Measurements from ENCODE around the gene UTF1. TPM values are rescaled to one million over a fixed set of nuclear protein-coding genes. Genes with fewer than 3 reads are reported as not detected.

UTF1 gene
- total and polyA plus RNA-seq, 2 of the 8 experiments (the other 6 are each of a cell fraction or from before 2014, with no cell fraction given): 0.47 to 21.8 TPM

DNA sequence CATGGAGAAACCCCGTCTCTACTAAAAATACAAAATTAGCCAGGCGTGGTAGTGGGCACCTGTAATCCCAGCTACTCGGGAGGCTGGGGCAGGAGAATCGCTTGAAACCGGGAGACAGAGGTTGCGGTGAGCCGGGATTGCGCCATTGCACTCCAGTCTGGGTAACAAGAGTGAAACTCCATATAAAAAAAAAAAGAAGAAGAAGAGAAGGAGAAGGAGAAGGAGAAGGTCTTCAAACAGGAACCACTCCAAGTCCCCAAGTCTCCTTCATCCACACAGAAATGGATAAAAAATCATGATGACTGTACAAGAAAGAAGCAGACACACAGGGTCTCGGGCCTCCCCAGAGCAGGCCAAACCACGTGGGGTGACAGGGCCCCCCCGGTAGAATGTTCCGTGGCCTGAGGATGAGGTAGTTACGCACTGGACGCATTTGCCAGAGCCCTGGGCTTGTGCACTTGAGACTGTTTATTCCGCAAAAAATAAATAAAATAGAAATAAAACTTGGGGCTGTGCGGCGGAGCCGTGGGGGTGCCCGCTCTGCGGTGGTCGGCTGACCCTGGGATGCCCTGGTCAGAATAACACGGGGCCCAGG, 23.4 kb downstream of the UTF1 start (continued):
- TF ChIP-seq, protein P1, sequence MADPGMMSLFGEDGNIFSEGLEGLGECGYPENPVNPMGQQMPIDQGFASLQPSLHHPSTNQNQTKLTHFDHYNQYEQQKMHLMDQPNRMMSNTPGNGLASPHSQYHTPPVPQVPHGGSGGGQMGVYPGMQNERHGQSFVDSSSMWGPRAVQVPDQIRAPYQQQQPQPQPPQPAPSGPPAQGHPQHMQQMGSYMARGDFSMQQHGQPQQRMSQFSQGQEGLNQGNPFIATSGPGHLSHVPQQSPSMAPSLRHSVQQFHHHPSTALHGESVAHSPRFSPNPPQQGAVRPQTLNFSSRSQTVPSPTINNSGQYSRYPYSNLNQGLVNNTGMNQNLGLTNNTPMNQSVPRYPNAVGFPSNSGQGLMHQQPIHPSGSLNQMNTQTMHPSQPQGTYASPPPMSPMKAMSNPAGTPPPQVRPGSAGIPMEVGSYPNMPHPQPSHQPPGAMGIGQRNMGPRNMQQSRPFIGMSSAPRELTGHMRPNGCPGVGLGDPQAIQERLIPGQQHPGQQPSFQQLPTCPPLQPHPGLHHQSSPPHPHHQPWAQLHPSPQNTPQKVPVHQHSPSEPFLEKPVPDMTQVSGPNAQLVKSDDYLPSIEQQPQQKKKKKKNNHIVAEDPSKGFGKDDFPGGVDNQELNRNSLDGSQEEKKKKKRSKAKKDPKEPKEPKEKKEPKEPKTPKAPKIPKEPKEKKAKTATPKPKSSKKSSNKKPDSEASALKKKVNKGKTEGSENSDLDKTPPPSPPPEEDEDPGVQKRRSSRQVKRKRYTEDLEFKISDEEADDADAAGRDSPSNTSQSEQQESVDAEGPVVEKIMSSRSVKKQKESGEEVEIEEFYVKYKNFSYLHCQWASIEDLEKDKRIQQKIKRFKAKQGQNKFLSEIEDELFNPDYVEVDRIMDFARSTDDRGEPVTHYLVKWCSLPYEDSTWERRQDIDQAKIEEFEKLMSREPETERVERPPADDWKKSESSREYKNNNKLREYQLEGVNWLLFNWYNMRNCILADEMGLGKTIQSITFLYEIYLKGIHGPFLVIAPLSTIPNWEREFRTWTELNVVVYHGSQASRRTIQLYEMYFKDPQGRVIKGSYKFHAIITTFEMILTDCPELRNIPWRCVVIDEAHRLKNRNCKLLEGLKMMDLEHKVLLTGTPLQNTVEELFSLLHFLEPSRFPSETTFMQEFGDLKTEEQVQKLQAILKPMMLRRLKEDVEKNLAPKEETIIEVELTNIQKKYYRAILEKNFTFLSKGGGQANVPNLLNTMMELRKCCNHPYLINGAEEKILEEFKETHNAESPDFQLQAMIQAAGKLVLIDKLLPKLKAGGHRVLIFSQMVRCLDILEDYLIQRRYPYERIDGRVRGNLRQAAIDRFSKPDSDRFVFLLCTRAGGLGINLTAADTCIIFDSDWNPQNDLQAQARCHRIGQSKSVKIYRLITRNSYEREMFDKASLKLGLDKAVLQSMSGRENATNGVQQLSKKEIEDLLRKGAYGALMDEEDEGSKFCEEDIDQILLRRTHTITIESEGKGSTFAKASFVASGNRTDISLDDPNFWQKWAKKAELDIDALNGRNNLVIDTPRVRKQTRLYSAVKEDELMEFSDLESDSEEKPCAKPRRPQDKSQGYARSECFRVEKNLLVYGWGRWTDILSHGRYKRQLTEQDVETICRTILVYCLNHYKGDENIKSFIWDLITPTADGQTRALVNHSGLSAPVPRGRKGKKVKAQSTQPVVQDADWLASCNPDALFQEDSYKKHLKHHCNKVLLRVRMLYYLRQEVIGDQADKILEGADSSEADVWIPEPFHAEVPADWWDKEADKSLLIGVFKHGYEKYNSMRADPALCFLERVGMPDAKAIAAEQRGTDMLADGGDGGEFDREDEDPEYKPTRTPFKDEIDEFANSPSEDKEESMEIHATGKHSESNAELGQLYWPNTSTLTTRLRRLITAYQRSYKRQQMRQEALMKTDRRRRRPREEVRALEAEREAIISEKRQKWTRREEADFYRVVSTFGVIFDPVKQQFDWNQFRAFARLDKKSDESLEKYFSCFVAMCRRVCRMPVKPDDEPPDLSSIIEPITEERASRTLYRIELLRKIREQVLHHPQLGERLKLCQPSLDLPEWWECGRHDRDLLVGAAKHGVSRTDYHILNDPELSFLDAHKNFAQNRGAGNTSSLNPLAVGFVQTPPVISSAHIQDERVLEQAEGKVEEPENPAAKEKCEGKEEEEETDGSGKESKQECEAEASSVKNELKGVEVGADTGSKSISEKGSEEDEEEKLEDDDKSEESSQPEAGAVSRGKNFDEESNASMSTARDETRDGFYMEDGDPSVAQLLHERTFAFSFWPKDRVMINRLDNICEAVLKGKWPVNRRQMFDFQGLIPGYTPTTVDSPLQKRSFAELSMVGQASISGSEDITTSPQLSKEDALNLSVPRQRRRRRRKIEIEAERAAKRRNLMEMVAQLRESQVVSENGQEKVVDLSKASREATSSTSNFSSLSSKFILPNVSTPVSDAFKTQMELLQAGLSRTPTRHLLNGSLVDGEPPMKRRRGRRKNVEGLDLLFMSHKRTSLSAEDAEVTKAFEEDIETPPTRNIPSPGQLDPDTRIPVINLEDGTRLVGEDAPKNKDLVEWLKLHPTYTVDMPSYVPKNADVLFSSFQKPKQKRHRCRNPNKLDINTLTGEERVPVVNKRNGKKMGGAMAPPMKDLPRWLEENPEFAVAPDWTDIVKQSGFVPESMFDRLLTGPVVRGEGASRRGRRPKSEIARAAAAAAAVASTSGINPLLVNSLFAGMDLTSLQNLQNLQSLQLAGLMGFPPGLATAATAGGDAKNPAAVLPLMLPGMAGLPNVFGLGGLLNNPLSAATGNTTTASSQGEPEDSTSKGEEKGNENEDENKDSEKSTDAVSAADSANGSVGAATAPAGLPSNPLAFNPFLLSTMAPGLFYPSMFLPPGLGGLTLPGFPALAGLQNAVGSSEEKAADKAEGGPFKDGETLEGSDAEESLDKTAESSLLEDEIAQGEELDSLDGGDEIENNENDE (IDR thresholded peaks at IDR 0.05; ENCODE audit: insufficient replicate concordance, low read length): no peak
- TF ChIP-seq JUND (IDR thresholded peaks at IDR 0.05; ENCODE audit: low read length) (no peak), TEAD4 (IDR thresholded peaks at IDR 0.05; ENCODE audit: low read depth, low read length) (no peak), TBP (IDR thresholded peaks at IDR 0.05; ENCODE audit: low read depth, low read length) (no peak)
